NCI-H1436 (cell line): Measurements from ENCODE around the gene EPHB1.

Experiments used
- DNase-seq: peaks from one replicate; lab custom pipeline; 2025; lab: John Stamatoyannopoulos, UW

The EPHB1 gene

DNA sequence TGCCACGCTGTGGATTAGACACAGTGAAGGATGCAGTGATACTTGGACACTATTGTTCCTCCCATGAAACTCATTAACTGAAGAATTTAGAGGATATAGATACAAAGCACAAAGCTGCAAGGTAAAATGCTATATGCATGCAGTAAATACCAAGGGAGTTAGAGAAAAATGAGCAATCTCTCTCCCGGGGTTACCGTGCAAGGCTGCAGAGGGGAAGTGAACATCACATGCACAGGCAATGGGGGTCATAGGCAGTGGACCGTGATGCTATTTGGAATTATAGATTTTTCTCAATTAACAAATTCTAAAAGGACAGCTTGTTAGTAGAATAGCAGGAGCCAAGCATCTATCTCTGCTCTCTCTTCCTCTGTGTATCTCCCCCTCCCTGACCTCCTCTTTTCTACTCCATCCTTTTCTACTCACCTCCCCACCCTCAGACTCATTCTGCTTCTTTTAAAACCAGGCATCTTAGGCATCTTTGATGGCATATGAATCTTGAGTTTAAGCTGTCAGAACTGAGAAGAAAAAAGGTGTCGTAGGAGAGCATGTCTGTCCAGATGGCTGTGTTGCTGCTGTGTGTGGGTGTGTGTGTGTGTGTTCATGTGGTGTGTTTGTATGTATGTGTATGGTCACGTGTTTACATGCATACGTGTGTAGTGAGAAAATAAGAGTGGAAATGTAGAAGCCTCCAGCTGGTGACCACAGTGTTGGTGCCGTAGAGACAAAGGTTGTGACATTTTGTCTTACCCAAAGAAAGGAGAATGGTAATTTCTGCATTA lies 339.0 kb downstream of the EPHB1 start:
- DNase-seq, result no peak

DNA sequence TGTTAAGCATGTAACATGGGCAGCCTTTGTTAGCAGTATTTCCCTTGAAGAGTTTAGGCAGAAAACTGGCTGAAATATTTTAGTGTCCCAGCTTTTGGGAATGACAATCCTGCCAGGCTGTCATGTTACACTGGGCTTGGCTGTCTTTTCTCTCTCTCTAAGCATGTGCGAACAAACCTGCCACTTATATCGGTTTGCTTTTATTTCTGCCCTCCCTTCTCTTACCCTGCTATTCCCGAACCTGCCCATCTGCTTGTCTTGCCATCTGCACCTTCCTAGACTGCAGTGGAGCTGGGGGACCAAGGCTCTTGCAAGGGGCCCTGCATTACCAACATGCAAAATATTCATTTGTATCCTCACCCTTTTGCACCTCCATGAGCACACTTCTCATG lies 339.6 kb downstream of the EPHB1 start:
- DNase-seq, result no peak

GRCh38 chr3:135135445-135135844 lies 340.4 kb downstream of the EPHB1 start:
- no peak for DNase-seq

GRCh38 chr3:135136361-135137100 lies 341.5 kb downstream of the EPHB1 start:
- DNase-seq, result no peak

GRCh38 chr3:135137296-135137695 lies 342.2 kb downstream of the EPHB1 start:
- no peak for DNase-seq

DNA sequence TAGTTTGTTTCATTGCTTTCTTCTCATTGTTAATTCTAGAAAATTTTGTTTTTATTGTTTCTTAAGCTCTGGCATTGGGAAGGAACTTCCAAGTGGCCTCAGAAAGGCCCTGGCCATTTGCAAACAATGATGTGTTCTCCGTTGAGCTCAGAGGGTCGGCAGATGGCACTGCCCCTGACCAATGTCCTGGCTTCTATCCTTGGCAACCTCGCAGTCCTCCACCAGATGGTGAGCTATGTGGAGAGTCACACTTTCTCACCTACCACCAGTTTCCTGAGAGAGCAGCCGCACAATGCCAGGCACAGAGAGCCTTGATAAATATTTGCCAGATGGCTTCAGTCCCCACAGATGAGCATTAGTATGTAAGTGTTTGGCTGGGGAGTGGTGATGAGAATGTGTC lies 343.7 kb downstream of the EPHB1 start:
- no peak for DNase-seq

GRCh38 chr3:135140591-135140990 lies 345.5 kb downstream of the EPHB1 start:
- no peak for DNase-seq

- peak; percentile 37 for DNase-seq
Observed at GRCh38 chr3:135141160-135141559, 346.1 kb downstream of the EPHB1 start.

DNA sequence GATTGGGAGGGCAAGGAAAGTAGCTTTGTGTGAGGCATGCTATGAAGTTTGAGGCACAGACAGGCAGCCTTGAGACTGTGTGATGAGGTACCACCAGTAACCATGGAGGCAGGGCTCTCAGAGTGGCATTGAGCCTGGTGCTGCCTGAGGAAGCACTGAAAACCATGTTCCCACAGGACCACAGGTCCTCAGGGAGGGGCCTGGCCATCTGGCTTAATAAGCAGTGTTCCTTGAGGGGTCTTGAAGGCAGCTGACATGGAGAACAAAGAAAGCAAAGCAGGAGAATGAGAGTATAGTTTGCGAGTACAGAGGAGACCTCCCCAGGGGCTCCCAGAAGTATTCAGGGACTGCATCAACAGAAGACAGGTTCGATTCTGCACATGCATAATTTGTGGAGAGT lies 346.6 kb downstream of the EPHB1 start:
- DNase-seq, result peak; percentile 66

GRCh38 chr3:135142530-135142929 lies 347.5 kb downstream of the EPHB1 start:
- DNase-seq, result no peak

DNA sequence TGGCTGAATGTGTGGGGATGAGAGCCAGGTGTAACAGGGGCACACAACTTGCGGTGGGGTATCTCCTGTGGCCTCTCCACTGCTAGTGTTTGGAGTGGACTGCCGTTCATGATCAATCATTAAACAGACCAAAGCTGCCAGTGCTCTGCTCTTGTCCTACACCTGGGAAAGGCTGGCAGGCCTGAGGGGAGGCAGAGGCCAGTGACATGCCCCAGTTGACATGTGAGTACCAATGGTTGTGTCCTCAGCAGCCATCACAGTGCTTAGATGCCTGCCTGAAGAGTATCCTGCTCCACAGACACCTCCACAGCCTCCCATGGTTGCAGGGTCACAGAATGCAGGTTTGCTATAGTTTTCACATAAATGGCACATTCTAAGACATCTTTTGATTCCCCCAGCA lies 348.4 kb downstream of the EPHB1 start:
- DNase-seq, result no peak

DNA sequence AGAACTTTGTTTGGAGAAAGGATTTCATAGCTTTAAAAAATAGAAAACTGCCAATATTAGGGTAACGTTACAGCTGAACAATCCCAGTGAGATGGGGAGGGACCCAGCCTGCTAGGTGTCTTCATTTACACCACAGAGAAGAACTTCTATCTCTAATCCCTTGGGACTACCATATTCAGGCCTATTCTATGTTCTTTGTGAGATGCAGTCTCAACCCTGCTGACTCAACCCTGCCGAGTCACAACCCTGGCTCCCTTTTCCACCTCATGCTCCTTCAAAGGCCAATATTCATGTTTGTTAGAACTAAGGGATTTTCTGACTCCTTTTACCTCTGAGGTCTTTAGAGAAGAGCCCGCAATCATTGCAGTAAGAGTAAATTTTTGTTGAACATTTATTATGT lies 350.5 kb downstream of the EPHB1 start:
- DNase-seq, result no peak

GRCh38 chr3:135147657-135148056 lies 352.6 kb downstream of the EPHB1 start:
- DNase-seq, result no peak

DNA sequence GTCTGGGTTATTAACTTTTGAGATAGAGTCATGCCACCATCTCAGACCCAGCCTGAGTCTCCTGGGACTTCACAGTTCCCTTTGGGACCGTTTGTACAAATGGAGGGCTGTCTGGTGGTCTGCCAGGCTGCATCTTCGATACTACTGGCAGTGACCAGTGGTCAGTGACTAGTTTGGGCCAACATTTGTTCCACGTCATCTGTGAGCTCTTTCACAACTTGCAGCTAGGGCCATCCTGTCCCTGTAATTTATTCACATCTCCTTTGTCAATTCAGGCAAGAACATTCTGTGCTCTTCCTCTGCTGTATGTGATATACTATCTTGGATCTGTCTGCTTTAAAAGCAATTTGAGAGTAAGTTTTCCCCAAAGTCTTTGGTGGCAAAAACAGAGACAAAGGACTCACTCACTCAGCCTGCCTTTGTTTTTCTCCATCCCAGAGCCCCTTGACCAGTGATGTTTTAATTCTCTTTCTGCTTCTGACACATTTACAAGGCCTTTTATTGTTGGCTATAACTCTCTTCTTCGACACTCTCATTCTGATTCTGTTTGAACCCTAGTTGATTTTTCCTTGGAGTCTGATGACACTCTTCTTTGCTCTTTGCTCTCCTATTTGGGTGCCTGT lies 353.4 kb downstream of the EPHB1 start:
- no peak for DNase-seq

DNA sequence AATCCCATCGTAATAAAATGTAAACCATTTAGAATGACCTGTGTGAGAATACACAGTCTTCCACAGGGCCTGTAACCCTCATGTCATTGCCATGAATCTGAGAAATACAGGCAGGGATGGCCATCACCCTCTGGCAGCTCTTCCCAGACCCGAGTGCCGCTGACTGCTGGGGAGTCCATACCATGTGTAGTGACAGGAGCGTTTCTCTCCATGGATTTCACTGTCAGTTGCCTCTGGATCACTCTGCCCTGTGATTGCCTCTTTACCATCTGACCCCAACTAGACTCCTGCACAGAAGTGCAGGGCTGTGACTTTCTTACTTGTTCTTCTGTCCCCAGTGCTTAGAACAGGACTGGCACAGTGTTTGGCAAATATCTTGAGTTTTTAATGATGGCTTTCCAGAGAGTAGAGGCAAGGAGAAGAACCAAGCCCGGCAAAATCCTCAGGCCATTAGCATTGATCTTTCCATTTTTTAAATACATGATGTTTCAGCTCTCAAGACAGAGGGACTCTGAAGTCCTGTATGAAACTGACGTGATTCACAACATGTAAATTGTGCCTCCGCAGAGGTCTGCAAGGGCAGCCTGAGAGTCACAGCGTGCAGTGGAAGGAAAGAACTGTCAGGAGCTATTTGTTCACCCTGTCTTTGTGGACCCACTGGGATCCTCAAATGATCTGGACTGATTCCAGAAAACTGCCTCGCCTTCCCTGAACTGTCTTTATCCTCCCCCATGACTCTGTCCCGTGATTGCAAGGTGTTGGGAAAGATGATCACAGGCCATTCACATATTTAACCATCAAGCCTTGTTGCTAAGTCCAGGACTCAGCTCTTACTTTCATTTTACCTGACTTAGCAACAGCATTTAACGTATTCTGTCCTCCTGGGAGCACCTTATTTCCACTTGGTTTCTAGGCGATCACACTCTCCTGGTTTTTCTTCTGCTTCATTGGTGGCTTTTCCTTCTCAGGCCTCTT lies 354.9 kb downstream of the EPHB1 start:
- no peak for DNase-seq

DNA sequence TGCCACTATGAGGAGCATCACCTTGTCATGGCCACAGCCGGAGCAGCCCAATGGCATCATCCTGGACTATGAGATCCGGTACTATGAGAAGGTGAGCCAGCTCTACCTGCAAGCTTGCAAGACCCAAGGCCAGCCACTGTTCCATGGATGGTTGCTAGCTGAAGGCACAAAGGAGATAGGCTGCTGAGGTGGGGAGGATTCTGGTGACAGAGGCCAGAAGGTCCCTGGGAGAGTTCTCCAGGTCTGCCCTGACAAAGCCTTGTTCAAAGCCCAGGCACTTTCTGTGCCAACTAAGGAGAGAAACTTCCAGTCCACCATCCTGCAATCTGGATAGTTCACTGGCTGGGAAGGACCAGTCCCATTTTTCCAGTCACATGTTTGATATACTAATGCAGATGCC lies 359.1 kb downstream of the EPHB1 start:
- DNase-seq, result no peak

DNA sequence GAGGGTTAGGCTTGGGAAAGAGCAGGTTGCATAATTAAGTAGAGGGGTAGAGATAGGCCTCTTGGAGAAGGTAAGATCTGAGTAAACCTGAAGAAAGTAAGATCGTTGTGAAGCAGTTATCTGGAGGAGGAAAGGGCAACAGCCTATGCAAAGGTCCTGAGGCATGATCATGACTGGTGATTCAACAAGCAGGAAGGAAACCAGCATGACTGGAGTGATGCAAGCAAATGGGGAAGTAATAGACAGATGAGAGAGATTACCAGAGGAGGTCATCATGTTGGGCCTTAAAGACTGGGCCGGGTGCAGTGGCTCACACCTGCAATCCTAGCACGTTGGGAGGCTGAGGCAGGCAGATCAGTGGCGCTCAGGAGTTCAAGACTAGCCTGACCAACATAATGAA lies 360.2 kb downstream of the EPHB1 start:
- DNase-seq, result no peak

GRCh38 chr3:135155791-135156190 lies 360.7 kb downstream of the EPHB1 start:
- DNase-seq, result no peak

- no peak for DNase-seq
Observed at GRCh38 chr3:135157045-135157740, 362.1 kb downstream of the EPHB1 start.

DNA sequence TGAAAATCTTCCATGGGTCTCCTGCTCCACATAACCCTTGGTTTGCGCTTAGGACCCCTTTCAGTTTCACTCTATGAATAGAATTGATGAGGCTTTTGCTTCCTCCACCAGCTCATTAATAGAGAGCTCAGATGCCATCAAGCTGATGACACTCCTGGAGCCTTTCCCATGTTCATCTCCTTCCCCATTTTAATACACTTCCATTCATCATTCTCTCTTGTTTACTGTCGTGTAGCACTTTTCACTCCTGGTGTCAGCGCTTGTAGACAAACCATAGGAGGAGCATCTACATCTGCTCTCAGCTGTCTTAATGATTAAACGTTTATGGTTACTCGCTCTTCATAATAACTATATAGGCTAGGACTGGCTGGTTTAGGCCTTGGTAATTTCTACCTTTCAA lies 363.5 kb downstream of the EPHB1 start:
- no peak for DNase-seq

DNA sequence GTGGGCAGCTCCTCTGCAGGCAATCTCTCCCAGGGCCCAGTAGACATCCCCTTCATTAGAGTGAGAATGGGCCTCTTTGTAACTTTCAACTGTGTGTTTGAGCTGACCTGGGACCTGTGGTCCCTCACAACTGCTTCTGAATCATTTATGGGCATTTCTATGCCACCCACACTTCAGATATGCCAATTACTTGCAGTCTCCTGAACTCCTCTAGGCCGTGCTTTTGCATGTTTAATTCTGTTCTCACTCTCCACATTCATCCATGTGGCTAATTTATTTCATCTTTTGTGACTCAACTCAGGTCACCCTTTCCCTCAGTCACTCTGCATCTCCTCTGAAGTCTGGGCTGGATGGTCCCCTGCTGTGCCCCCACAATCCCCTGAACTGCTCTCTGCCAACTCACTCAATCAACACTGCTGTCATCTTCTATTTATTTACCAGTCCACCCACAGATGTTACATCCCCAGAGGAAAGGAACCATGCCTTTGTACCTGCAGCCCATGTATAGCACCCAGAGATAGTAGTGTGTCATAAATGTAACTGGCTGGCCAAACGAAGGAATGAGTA lies 364.7 kb downstream of the EPHB1 start:
- no peak for DNase-seq
